Measurements from ENCODE around the gene RYR1.

RYR1 gene

GRCh38 chr19:38437917-38438316 lies 4.4 kb downstream of the RYR1 start (continued):
- TF ChIP-seq ZNF530 (tag by site-specific recombination; IDR thresholded peaks at IDR 0.05; ENCODE audit: low read depth) (no peak), WT1 (tag by site-specific recombination; IDR thresholded peaks at IDR 0.05) (peak; percentile 20; the same call in 1 of the 2 replicates), ZNF335 (tag by site-specific recombination; conservative IDR thresholded peaks at IDR 0.05) (0 out of 2 replicates have a peak, but pooled peaks have one; percentile 34), ZNF843 (tag by site-specific recombination; IDR thresholded peaks at IDR 0.05) (no peak), ZNF548 (tag by site-specific recombination; IDR thresholded peaks at IDR 0.05) (no peak), ZNF555 (tag by site-specific recombination; conservative IDR thresholded peaks at IDR 0.05) (no peak), PATZ1 (tag by site-specific recombination; IDR thresholded peaks at IDR 0.05) (no peak), TSHZ1 (tag by site-specific recombination; IDR thresholded peaks at IDR 0.05; ENCODE audit: borderline replicate concordance) (no peak), ZBTB8A (tag by site-specific recombination; IDR thresholded peaks at IDR 0.05) (no peak), ZNF776 (tag by site-specific recombination; IDR thresholded peaks at IDR 0.05; ENCODE audit: borderline replicate concordance) (no peak), ZNF76 (tag by site-specific recombination; IDR thresholded peaks at IDR 0.05; ENCODE audit: borderline replicate concordance, low read depth) (no peak), ZNF585B (tag by site-specific recombination; IDR thresholded peaks at IDR 0.05) (no peak), ZNF664 (tag by site-specific recombination; IDR thresholded peaks at IDR 0.05) (no peak), ZBTB17 (tag by site-specific recombination; IDR thresholded peaks at IDR 0.05) (0 out of 2 replicates have a peak, but pooled peaks have one; percentile 34), ZNF747 (tag by site-specific recombination; IDR thresholded peaks at IDR 0.05) (no peak), BCL6B (tag by site-specific recombination; IDR thresholded peaks at IDR 0.05) (no peak), ZNF324 (tag by site-specific recombination; IDR thresholded peaks at IDR 0.05) (0 out of 2 replicates have a peak, but pooled peaks have one; percentile 17), ZNF561 (tag by site-specific recombination; IDR thresholded peaks at IDR 0.05; ENCODE audit: borderline replicate concordance) (no peak)

DNA sequence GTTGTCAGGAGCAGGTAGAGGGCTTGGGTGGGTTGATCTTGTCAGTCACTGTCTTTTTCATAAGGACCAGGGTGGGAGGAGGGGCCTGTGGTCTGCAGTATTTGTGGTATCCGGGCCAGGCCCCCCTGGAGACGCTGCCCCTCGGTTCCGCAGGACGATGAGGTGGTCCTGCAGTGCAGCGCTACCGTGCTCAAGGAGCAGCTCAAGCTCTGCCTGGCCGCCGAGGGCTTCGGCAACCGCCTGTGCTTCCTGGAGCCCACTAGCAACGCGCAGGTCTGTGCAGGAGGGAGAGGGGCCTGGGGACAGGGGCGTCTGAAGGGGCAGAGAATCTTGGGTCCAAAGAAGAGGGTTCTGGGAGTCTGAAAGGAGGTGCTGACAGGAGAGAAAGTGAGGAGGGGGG lies 7.1 kb downstream of the RYR1 start:
- no peak for TF ChIP-seq ZNF560 (tag by site-specific recombination; IDR thresholded peaks at IDR 0.05; ENCODE audit: borderline replicate concordance)
- Histone ChIP-seq H3K4me1 (ENCODE audit: control insufficient read depth, insufficient read depth, low read length) (no peaks in the 10 kb centered on the region), H3K27ac (ENCODE audit: extremely low read depth, low read depth, low read length) (no peak overlapping the region), H3K4me3 (ENCODE audit: low read depth, low read length) (no peak overlapping the region), H3K36me3 (ENCODE audit: control insufficient read depth in 2 of 2, insufficient read depth in 1 of 2, low read length in 2 of 2) (no peaks in the 10 kb centered on the region; a peak in 1 of 3 replicates), H3K9me3 (ENCODE audit: control insufficient read depth, insufficient read depth, low read depth, low read length) (no peaks in the 10 kb centered on the region)
- ChIA-PET POLR2A (no interaction called here), CTCF (interaction anchor here (0.6 to 1.4 kb wide), 4 partner anchors 37 to 197 kb away, joined by 3 to 6 read pairs (median 4); partner anchors contain the start of gene FAM98C)

Data from HEK293 (cell line).